ENCODE results near the gene SPRED3.

Gene SPRED3

GRCh38 chr19:38383743-38384142, 4.8 kb upstream of the SPRED3 start:
- Histone ChIP-seq H3K4me1 (ENCODE audit: insufficient read depth, low read length, poor library complexity, severe bottlenecking) (peaks cover 5% of the 10 kb centered on the region), H3K4me2 (ENCODE audit: low read depth, low read length, poor library complexity, severe bottlenecking) (no peak overlapping the region), H3K36me3 (ENCODE audit: insufficient read depth, low read length) (peaks cover 44% of the 10 kb centered on the region; the same call in 1 of the 2 replicates), H3K9ac (ENCODE audit: low read depth, low read length, poor library complexity, severe bottlenecking) (no peak overlapping the region), H3K79me2 (ENCODE audit: insufficient read depth, low read length) (peaks cover 8% of the 10 kb centered on the region; the same call in 1 of the 2 replicates), H3K9me2 (replicated peaks; ENCODE audit: low read depth, low read length) (no peaks in the 10 kb centered on the region), H4K20me1 (ENCODE audit: insufficient read depth, low read length, poor library complexity, severe bottlenecking) (peaks cover 3% of the 10 kb centered on the region), H3F3A (ENCODE audit: low read depth) (no peaks in the 10 kb centered on the region), H3K27me3 (ENCODE audit: insufficient read depth, low read length, poor library complexity, severe bottlenecking) (no peaks in the 10 kb centered on the region), H3K4me3 (ENCODE audit: low read length, poor library complexity, severe bottlenecking) (no peak overlapping the region), H3K9me3 (ENCODE audit: insufficient read depth, low read depth, low read length) (no peaks in the 10 kb centered on the region), H2AFZ (ENCODE audit: low read length) (no peak overlapping the region)
- TF ChIP-seq CTCF (conservative IDR thresholded peaks at IDR 0.05; ENCODE audit: low read length) (no peak), EZH2phosphoT487 (IDR thresholded peaks at IDR 0.05; ENCODE audit: borderline replicate concordance) (no peak)

DNA sequence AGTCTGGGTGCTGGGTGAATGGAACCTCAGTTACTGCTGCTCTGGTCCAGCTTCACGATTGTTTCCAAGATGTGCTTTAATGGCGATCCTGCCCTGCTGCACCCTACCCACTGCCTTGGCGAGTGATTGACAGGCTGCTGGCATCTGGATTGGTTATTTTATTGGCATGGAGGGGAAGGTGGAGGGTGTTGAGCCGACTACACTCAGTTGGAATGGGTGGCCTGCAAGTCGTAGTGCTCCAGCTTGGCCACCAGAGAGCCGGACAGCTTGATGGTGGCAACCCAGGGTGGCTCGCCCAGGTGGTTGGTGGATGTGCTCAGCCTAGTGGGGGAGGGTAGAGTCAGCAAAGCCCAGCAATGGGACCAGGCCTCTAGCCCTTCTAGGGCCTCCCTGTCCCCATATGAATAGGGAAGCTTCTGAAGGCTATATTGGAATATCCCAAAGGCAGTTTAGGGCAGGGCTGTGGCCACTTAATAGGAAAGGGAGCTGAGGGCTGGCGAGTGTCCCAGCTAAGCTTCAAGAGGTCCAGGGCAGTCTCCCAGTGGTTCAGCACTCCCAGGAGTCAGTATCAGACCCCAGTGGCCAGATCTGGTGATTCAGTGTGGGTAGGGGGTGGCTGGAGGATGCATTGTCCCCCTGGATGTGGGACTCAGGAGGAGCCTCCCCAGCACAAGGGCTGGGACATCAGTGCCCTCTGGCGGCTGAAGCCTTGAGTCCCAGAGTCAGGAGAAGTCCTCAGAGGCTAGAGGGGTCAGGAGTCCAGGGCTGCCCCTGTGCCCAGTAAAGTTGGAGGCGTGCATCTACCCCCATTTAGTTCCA, 4.1 kb upstream of the SPRED3 start:
- H3K9ac ChIP-seq (ENCODE audit: low read depth, low read length, poor library complexity, severe bottlenecking), result no peak overlapping the region
- H3K4me2 ChIP-seq (ENCODE audit: low read depth, low read length, poor library complexity, severe bottlenecking), result no peak overlapping the region
- no peaks in the 10 kb centered on the region for H3K27me3 ChIP-seq (ENCODE audit: insufficient read depth, low read length, poor library complexity, severe bottlenecking)
- H4K20me1 ChIP-seq (ENCODE audit: insufficient read depth, low read length, poor library complexity, severe bottlenecking), result peaks cover 3% of the 10 kb centered on the region
- H3K4me3 ChIP-seq (ENCODE audit: low read length, poor library complexity, severe bottlenecking), result no peak overlapping the region
- H3K36me3 ChIP-seq (ENCODE audit: insufficient read depth, low read length), result peaks cover 38% of the 10 kb centered on the region; the same call in 1 of the 2 replicates
- H3K79me2 ChIP-seq (ENCODE audit: insufficient read depth, low read length), result peaks cover 2% of the 10 kb centered on the region; the same call in 1 of the 2 replicates
- H2AFZ ChIP-seq (ENCODE audit: low read length), result no peak overlapping the region
- H3K9me2 ChIP-seq (replicated peaks; ENCODE audit: low read depth, low read length), result no peaks in the 10 kb centered on the region
- no peaks in the 10 kb centered on the region for H3K9me3 ChIP-seq (ENCODE audit: insufficient read depth, low read depth, low read length)
- TF ChIP-seq CTCF (conservative IDR thresholded peaks at IDR 0.05; ENCODE audit: low read length) (peak; percentile 7; the same call in 1 of the 2 replicates), EZH2phosphoT487 (IDR thresholded peaks at IDR 0.05; ENCODE audit: borderline replicate concordance) (no peak)
- H3K4me1 ChIP-seq (ENCODE audit: insufficient read depth, low read length, poor library complexity, severe bottlenecking), result peaks cover 5% of the 10 kb centered on the region
- no peaks in the 10 kb centered on the region for H3F3A ChIP-seq (ENCODE audit: low read depth)

DNA sequence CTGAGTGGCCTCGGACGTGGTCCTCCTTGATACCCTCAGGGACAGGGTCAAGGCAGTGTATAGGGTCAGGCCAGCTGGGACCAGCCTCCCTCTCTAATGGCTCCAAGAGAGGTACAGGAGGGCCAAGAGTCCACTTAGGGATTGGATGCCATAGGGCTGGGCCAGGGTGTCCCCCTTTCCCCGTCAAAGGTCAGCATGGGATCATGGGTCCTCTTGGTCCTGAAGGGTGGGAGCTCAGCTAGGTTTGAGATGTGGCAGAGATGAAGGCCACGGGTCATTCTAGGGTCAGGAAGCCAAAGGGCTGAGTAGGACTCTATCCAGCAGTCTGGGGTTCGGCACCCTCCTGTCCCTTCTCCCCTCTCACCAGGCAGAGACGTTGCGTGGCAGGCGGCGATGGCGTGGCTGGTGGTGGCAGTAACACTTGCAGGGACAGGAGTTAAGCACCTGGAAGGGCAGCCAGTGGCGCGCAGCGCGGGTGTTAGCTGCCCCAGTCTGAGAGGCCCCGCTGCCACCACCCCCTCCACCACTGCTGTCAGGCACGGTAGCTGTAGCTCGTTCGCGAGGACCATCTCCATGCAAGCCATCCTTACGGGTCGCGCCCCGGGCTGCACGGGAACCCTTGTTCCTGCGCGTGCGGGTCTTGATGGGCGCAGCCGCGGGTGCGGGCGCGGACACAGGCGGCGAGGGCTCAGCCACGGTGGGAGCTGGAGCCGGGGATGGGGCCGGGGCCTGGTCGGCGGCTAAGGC, 3.3 kb upstream of the SPRED3 start:
- H3K9me3 ChIP-seq (ENCODE audit: insufficient read depth, low read depth, low read length), result no peaks in the 10 kb centered on the region

More for the DNA sequence above, 3.3 kb upstream of the SPRED3 start:
- Histone ChIP-seq H2AFZ (ENCODE audit: low read length) (no peak overlapping the region), H3K27me3 (ENCODE audit: insufficient read depth, low read length, poor library complexity, severe bottlenecking) (no peaks in the 10 kb centered on the region), H3F3A (ENCODE audit: low read depth) (no peaks in the 10 kb centered on the region), H3K36me3 (ENCODE audit: insufficient read depth, low read length) (peaks cover 32% of the 10 kb centered on the region; the same call in 1 of the 2 replicates), H3K9me2 (replicated peaks; ENCODE audit: low read depth, low read length) (no peaks in the 10 kb centered on the region), H3K4me3 (ENCODE audit: low read length, poor library complexity, severe bottlenecking) (no peak overlapping the region), H3K9ac (ENCODE audit: low read depth, low read length, poor library complexity, severe bottlenecking) (no peak overlapping the region), H3K4me2 (ENCODE audit: low read depth, low read length, poor library complexity, severe bottlenecking) (no peak overlapping the region), H4K20me1 (ENCODE audit: insufficient read depth, low read length, poor library complexity, severe bottlenecking) (peaks cover 3% of the 10 kb centered on the region), H3K79me2 (ENCODE audit: insufficient read depth, low read length) (no peaks in the 10 kb centered on the region), H3K4me1 (ENCODE audit: insufficient read depth, low read length, poor library complexity, severe bottlenecking) (peaks cover 5% of the 10 kb centered on the region)
- TF ChIP-seq CTCF (conservative IDR thresholded peaks at IDR 0.05; ENCODE audit: low read length) (no peak), EZH2phosphoT487 (IDR thresholded peaks at IDR 0.05; ENCODE audit: borderline replicate concordance) (no peak)
